ENCODE results near the gene RRH.

The RRH gene

GRCh38 chr4:109890076-109890475, 62.3 kb downstream of the RRH start:
- no peak for DNase-seq

All from activated T-cell treated with anti-CD3 and anti-CD28 coated beads, Interleukin-2, amount 50 U/mL, for 1 hour (primary cell).